Caco-2 (cell line): ENCODE data around the gene TRANK1. TPM values are rescaled to one million over a fixed set of nuclear protein-coding genes. Genes with fewer than 3 reads are reported as not detected.

Experiments used
- BruUV-seq: library from RNA; stranded (reverse); fragments of 400-500 nt; replicated peaks from 2 replicates; lab custom pipeline; 2021; lab: Mats Ljungman, UMichigan
- CTCF ChIA-PET: fragments of 300-600 bp; sonication (Branson Sonifier 250); formaldehyde crosslinking; loops from one replicate; lab custom pipeline; 2022; ENCODE audit warnings: antibody characterized with exemption; lab: Charles Lee
- POLR2A ChIA-PET: fragments of 300-600 bp; sonication (Branson Sonifier 250); formaldehyde crosslinking; loops from one replicate; lab custom pipeline; 2022; ENCODE audit warnings: antibody characterized with exemption; lab: Charles Lee
- DNase-seq, 2 experiments: peaks; one replicate each; pipeline versions ENCODE4 v3.0.0 to v3.0.0-alpha.2; 2020 to 2022
- H3K27me3 ChIP-seq: replicated peaks from 2 replicates; pipeline ENCODE4 v1.6.0; 2011; ENCODE audit warnings: low read length; ENCODE audit not compliant: control insufficient read depth, insufficient read depth
- H3K36me3 ChIP-seq: 2 replicates; pipeline ENCODE4 v1.5.1; 2011; ENCODE audit warnings: low read length; ENCODE audit not compliant: control insufficient read depth, insufficient read depth
- H3K4me1 ChIP-seq: fragments of 250-450 bp; sonication (Bioruptor Pico); 2 replicates; pipeline ENCODE4 v1.5.1; 2020; ENCODE audit warnings: mild to moderate bottlenecking
- H3K4me3 ChIP-seq: 2 replicates; pipeline ENCODE4 v1.5.1; 2011; ENCODE audit warnings: low read depth, mild to moderate bottlenecking, control low read depth, low read length
- H3K9me3 ChIP-seq: fragments of 250-450 bp; sonication (Bioruptor Pico); 2 replicates; pipeline ENCODE4 v1.5.1; 2020; ENCODE audit warnings: mild to moderate bottlenecking, moderate library complexity
- H3K27ac Mint-ChIP-seq: one replicate; pipeline ENCODE4 v1.8.0; 2022; ENCODE audit warnings: mixed read lengths; ENCODE audit not compliant: unreplicated experiment
- H3K27me3 Mint-ChIP-seq: one replicate; pipeline ENCODE4 v1.8.0; 2022; ENCODE audit warnings: mixed read lengths; ENCODE audit not compliant: insufficient read depth, unreplicated experiment
- H3K36me3 Mint-ChIP-seq: one replicate; pipeline ENCODE4 v1.8.0; 2022; ENCODE audit warnings: mild to moderate bottlenecking, mixed read lengths; ENCODE audit not compliant: insufficient read depth, unreplicated experiment
- H3K4me1 Mint-ChIP-seq: one replicate; pipeline ENCODE4 v1.8.0; 2022; ENCODE audit warnings: low read depth, mixed read lengths; ENCODE audit not compliant: unreplicated experiment
- H3K4me3 Mint-ChIP-seq: one replicate; pipeline ENCODE4 v1.8.0; 2022; ENCODE audit warnings: mild to moderate bottlenecking, moderate library complexity, mixed read lengths; ENCODE audit not compliant: unreplicated experiment
- H3K9me3 Mint-ChIP-seq: one replicate; pipeline ENCODE4 v1.8.0; 2022; ENCODE audit warnings: mixed read lengths; ENCODE audit not compliant: unreplicated experiment
- CTCF ChIP-seq, 2 experiments: fragments of 200-600 bp in 1 of 2; IDR thresholded peaks; 1 replicate in 1 of 2; 2 replicates in 1 of 2; pipeline versions ENCODE4 v1.5.1 to v1.8.0; 2011 to 2022; ENCODE audit warnings: antibody characterized with exemption in 1 of 2, control low read depth in 1 of 2, inconsistent platforms in 1 of 2, low read depth in 1 of 2, low read length in 1 of 2, mild to moderate bottlenecking in 1 of 2, moderate library complexity in 1 of 2; ENCODE audit not compliant: insufficient read depth in 1 of 2, severe bottlenecking in 1 of 2, unreplicated experiment in 1 of 2
- intact Hi-C: fragments of 100-400 bp; cut with micrococcal nuclease; formaldehyde crosslinking; loops from one replicate; pipeline ENCODE4 v1.10.0; 2022; ENCODE audit not compliant: unreplicated experiment
- total RNA-seq: library from RNA; stranded (reverse); gene quantifications from 2 replicates; pipeline ENCODE4 v1.2.3, GENCODE V29; 2022

Gene TRANK1
- total RNA-seq, 1 experiment from 2014 or later, result 4.3 TPM

GRCh38 chr3:36804295-36805055 is 140.4 kb downstream of the TRANK1 start:
- no peaks in the 10 kb centered on the region for H3K4me1 ChIP-seq
- Mint-ChIP-seq H3K9me3 (peaks cover 13% of the 10 kb centered on the region), H3K4me1 (no peaks in the 10 kb centered on the region), H3K27ac (no peak overlapping the region), H3K36me3 (no peaks in the 10 kb centered on the region), H3K27me3 (peaks cover 14% of the 10 kb centered on the region), H3K4me3 (no peak overlapping the region)
- H3K27me3 ChIP-seq, result no peaks in the 10 kb centered on the region
- H3K36me3 ChIP-seq, result no peaks in the 10 kb centered on the region
- peaks cover 9% of the 10 kb centered on the region for H3K9me3 ChIP-seq
- ChIA-PET POLR2A (no interaction called here), CTCF (no interaction called here)
- no peak for DNase-seq
- intact Hi-C loops, result no loop called here
- TF ChIP-seq CTCF (IDR thresholded peaks at IDR 0.05; ENCODE audit: insufficient read depth in 1 of 2, low read depth in 1 of 2, low read length in 1 of 2, severe bottlenecking in 1 of 2, unreplicated experiment in 1 of 2), result no peak
- H3K4me3 ChIP-seq, result no peak overlapping the region
- no TSS peak for BruUV-seq

- Mint-ChIP-seq H3K4me1 (no peaks in the 10 kb centered on the region), H3K36me3 (no peaks in the 10 kb centered on the region), H3K9me3 (peaks cover 13% of the 10 kb centered on the region), H3K27me3 (peaks cover 14% of the 10 kb centered on the region), H3K4me3 (no peak overlapping the region), H3K27ac (no peak overlapping the region)
- intact Hi-C loops, result no loop called here
- no peaks in the 10 kb centered on the region for H3K36me3 ChIP-seq
- H3K4me3 ChIP-seq, result no peak overlapping the region
- no peaks in the 10 kb centered on the region for H3K27me3 ChIP-seq
- TF ChIP-seq CTCF (IDR thresholded peaks at IDR 0.05; ENCODE audit: insufficient read depth in 1 of 2, low read depth in 1 of 2, low read length in 1 of 2, severe bottlenecking in 1 of 2, unreplicated experiment in 1 of 2), result no peak
- no peaks in the 10 kb centered on the region for H3K4me1 ChIP-seq
- peaks cover 9% of the 10 kb centered on the region for H3K9me3 ChIP-seq
- no TSS peak for BruUV-seq
- POLR2A ChIA-PET, result no interaction called here
- CTCF ChIA-PET, result no interaction called here
- DNase-seq, result no peak
Observed at GRCh38 chr3:36803091-36803791, 141.6 kb downstream of the TRANK1 start.

DNA sequence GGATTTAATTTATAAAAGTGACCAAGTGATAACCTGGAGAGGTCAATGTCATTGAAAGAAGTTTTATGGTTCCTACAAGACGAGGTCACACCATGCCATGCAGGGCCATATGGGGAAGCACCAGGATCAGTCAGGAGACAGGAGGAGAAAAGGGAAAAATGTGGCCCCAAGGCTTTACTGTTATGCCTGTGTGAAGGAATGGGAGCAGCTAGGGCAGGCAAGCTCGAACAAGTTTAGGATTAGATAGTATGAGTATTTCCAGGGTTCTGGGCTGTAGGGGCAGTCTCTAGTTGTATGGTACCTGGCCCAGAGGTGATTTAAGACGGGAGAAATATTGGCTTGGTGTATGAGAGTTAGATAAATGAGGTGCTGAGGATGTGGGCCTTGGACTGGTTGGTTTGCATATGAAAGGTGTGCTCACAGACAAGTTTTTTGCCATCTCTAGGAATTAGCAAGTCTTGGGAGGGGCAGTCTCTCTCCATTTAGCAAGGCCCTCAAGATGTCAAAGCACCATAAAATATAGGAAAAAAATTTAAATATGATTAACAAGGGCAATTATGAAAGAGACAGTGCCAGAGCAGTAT is 144.2 kb downstream of the TRANK1 start:
- Mint-ChIP-seq H3K36me3 (no peaks in the 10 kb centered on the region), H3K27ac (no peak overlapping the region), H3K4me3 (no peak overlapping the region), H3K4me1 (no peaks in the 10 kb centered on the region), H3K9me3 (peaks cover 1% of the 10 kb centered on the region), H3K27me3 (peaks cover 14% of the 10 kb centered on the region)
- H3K9me3 ChIP-seq, result peaks cover 5% of the 10 kb centered on the region
- no peak overlapping the region for H3K4me3 ChIP-seq
- ChIA-PET POLR2A (no interaction called here), CTCF (no interaction called here)
- intact Hi-C loops, result no loop called here
- no peak for TF ChIP-seq CTCF (IDR thresholded peaks at IDR 0.05; ENCODE audit: insufficient read depth in 1 of 2, low read depth in 1 of 2, low read length in 1 of 2, severe bottlenecking in 1 of 2, unreplicated experiment in 1 of 2)
- H3K4me1 ChIP-seq, result no peaks in the 10 kb centered on the region
- H3K27me3 ChIP-seq, result no peaks in the 10 kb centered on the region
- no peak for DNase-seq
- H3K36me3 ChIP-seq, result no peaks in the 10 kb centered on the region
- BruUV-seq, result no TSS peak
